Measurements from ENCODE around the gene TTLL9. TPM values are rescaled to one million over a fixed set of nuclear protein-coding genes. Genes with fewer than 3 reads are reported as not detected.
A peak's percentile ranks its signal among the peaks of the same experiment; 100 is the strongest.

Gene TTLL9
- polyA plus RNA-seq, 1 donor from 2014 or later = 8.0 TPM

GRCh38 chr20:31860390-31861134 is 9.9 kb upstream of the TTLL9 start:
- H3K36me3 ChIP-seq (ENCODE audit: insufficient read depth, low read length) = no peaks in the 10 kb centered on the region
- H3K27ac ChIP-seq (ENCODE audit: low read length) = peak overlapping the region; percentile 92
- no peaks in the 10 kb centered on the region for H4K20me1 ChIP-seq (ENCODE audit: insufficient read depth)
- peak overlapping the region; percentile 68 for H3K4me2 ChIP-seq (ENCODE audit: low read length)
- H3K79me2 ChIP-seq (replicated peaks; ENCODE audit: insufficient read depth, low read length) = no peaks in the 10 kb centered on the region
- no peak for TF ChIP-seq RAD21 (conservative IDR thresholded peaks at IDR 0.05)
- no peak for TF ChIP-seq REST (IDR thresholded peaks at IDR 0.05; ENCODE audit: borderline replicate concordance)
- TF ChIP-seq TAF1 (IDR thresholded peaks at IDR 0.05; ENCODE audit: low read depth) = no peak
- TF ChIP-seq SMC3 (conservative IDR thresholded peaks at IDR 0.05; ENCODE audit: poor library complexity) = no peak
- TF ChIP-seq EZH2 (IDR thresholded peaks at IDR 0.05; ENCODE audit: borderline replicate concordance, insufficient read depth, low read length, poor library complexity, severe bottlenecking) = no peak
- TF ChIP-seq MXI1 (conservative IDR thresholded peaks at IDR 0.05; ENCODE audit: poor library complexity, severe bottlenecking) = no peak
- TF ChIP-seq EP300 (conservative IDR thresholded peaks at IDR 0.05; ENCODE audit: poor library complexity, severe bottlenecking) = no peak
- TF ChIP-seq CTCF (IDR thresholded peaks at IDR 0.05; ENCODE audit: poor library complexity, severe bottlenecking) = no peak
- no peak for TF ChIP-seq POLR2AphosphoS5 (IDR thresholded peaks at IDR 0.05)
- H3K9me2 ChIP-seq (ENCODE audit: insufficient read depth, low read length) = no peaks in the 10 kb centered on the region
- H3K27me3 ChIP-seq (ENCODE audit: insufficient read depth, low read depth, low read length) = no peaks in the 10 kb centered on the region
- no peaks in the 10 kb centered on the region for H3K9me3 ChIP-seq (ENCODE audit: low read length)
- H3K9ac ChIP-seq (ENCODE audit: low read length) = peak overlapping the region; percentile 84
- peak overlapping the region; percentile 75 for H3K4me3 ChIP-seq (ENCODE audit: low read length)
- peak overlapping the region; percentile 88 for H2AFZ ChIP-seq (ENCODE audit: low read depth, low read length)
- H3F3A ChIP-seq (ENCODE audit: insufficient read depth, low read length, poor library complexity, severe bottlenecking) = peaks cover 8% of the 10 kb centered on the region

- Histone ChIP-seq H3K9ac (ENCODE audit: low read length) (peak overlapping the region; percentile 84), H4K20me1 (ENCODE audit: insufficient read depth) (no peaks in the 10 kb centered on the region), H3F3A (ENCODE audit: insufficient read depth, low read length, poor library complexity, severe bottlenecking) (peaks cover 8% of the 10 kb centered on the region), H2AFZ (ENCODE audit: low read depth, low read length) (peak overlapping the region; percentile 88), H3K79me2 (replicated peaks; ENCODE audit: insufficient read depth, low read length) (no peaks in the 10 kb centered on the region), H3K4me3 (ENCODE audit: low read length) (peak overlapping the region; percentile 75), H3K9me2 (ENCODE audit: insufficient read depth, low read length) (no peaks in the 10 kb centered on the region), H3K9me3 (ENCODE audit: low read length) (no peaks in the 10 kb centered on the region), H3K27ac (ENCODE audit: low read length) (peak overlapping the region; percentile 92), H3K27me3 (ENCODE audit: insufficient read depth, low read depth, low read length) (no peaks in the 10 kb centered on the region), H3K4me2 (ENCODE audit: low read length) (peak overlapping the region; percentile 68), H3K36me3 (ENCODE audit: insufficient read depth, low read length) (no peaks in the 10 kb centered on the region)
- TF ChIP-seq TAF1 (IDR thresholded peaks at IDR 0.05; ENCODE audit: low read depth) (no peak), EP300 (conservative IDR thresholded peaks at IDR 0.05; ENCODE audit: poor library complexity, severe bottlenecking) (no peak), SMC3 (conservative IDR thresholded peaks at IDR 0.05; ENCODE audit: poor library complexity) (no peak), CTCF (IDR thresholded peaks at IDR 0.05; ENCODE audit: poor library complexity, severe bottlenecking) (no peak), POLR2AphosphoS5 (IDR thresholded peaks at IDR 0.05) (no peak), RAD21 (conservative IDR thresholded peaks at IDR 0.05) (no peak), REST (IDR thresholded peaks at IDR 0.05; ENCODE audit: borderline replicate concordance) (no peak), MXI1 (conservative IDR thresholded peaks at IDR 0.05; ENCODE audit: poor library complexity, severe bottlenecking) (no peak), EZH2 (IDR thresholded peaks at IDR 0.05; ENCODE audit: borderline replicate concordance, insufficient read depth, low read length, poor library complexity, severe bottlenecking) (no peak)
Observed at GRCh38 chr20:31861135-31861384, 9.4 kb upstream of the TTLL9 start.

Data from neural cell (in vitro differentiated cells).